ENCODE results near the gene FBXO8. TPM values are rescaled to one million over a fixed set of nuclear protein-coding genes. Genes with fewer than 3 reads are reported as not detected.

The FBXO8 gene
- total RNA-seq, 2 experiments from 2014 or later: 17.9 to 19.4 TPM

DNA sequence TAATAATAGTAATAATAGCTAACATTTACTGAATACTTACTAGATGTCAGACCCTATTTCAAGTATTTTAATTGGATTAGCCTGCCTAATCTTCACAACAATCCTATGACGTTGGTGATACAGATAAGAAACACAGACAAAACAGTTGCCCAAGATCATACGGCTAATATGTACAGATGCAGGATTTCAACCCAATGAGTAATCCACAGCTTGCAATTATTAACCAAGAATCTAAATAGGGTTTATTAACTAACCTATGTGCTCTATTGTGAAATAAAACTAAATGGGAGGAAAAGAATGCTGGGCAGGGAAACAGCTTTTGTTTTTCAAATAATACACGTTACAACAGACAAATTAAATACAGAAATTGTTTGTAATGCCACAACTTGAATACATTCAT is 23.4 kb downstream of the FBXO8 start:
- H3K9me3 ChIP-seq (ENCODE audit: control insufficient read depth in 1 of 2, insufficient read depth in 1 of 2, low read length in 2 of 2): no peaks in the 10 kb centered on the region
- H3K4me1 ChIP-seq (ENCODE audit: insufficient read depth, low read length): no peaks in the 10 kb centered on the region
- intact Hi-C loops (cut with DNase I, micrococcal nuclease): no loop called here
- no peak for DNase-seq
- Mint-ChIP-seq H3K9me3 (no peaks in the 10 kb centered on the region), H3K4me1 (ENCODE audit: low read depth) (peaks cover 22% of the 10 kb centered on the region), H3K36me3 (ENCODE audit: low read depth) (peaks cover 61% of the 10 kb centered on the region), H3K4me3 (no peak overlapping the region), H3K27ac (no peak overlapping the region), H3K27me3 (no peaks in the 10 kb centered on the region)
- no peak overlapping the region for H3K27ac ChIP-seq (ENCODE audit: low read depth in 1 of 2, low read length in 2 of 2)
- ChIA-PET CTCF (no interaction called here), POLR2A (no interaction called here)
- TF ChIP-seq, protein P1, sequence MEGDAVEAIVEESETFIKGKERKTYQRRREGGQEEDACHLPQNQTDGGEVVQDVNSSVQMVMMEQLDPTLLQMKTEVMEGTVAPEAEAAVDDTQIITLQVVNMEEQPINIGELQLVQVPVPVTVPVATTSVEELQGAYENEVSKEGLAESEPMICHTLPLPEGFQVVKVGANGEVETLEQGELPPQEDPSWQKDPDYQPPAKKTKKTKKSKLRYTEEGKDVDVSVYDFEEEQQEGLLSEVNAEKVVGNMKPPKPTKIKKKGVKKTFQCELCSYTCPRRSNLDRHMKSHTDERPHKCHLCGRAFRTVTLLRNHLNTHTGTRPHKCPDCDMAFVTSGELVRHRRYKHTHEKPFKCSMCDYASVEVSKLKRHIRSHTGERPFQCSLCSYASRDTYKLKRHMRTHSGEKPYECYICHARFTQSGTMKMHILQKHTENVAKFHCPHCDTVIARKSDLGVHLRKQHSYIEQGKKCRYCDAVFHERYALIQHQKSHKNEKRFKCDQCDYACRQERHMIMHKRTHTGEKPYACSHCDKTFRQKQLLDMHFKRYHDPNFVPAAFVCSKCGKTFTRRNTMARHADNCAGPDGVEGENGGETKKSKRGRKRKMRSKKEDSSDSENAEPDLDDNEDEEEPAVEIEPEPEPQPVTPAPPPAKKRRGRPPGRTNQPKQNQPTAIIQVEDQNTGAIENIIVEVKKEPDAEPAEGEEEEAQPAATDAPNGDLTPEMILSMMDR (IDR thresholded peaks at IDR 0.05): no peak
- H3K27me3 ChIP-seq (ENCODE audit: control insufficient read depth in 1 of 2, insufficient read depth in 2 of 2, low read length in 2 of 2): no peaks in the 10 kb centered on the region
- ATAC-seq (ENCODE audit: poor library complexity): no peak
- H3K36me3 ChIP-seq (ENCODE audit: insufficient read depth, low read length): peaks cover 38% of the 10 kb centered on the region
- H3K4me3 ChIP-seq (ENCODE audit: low read length): no peak overlapping the region

DNA sequence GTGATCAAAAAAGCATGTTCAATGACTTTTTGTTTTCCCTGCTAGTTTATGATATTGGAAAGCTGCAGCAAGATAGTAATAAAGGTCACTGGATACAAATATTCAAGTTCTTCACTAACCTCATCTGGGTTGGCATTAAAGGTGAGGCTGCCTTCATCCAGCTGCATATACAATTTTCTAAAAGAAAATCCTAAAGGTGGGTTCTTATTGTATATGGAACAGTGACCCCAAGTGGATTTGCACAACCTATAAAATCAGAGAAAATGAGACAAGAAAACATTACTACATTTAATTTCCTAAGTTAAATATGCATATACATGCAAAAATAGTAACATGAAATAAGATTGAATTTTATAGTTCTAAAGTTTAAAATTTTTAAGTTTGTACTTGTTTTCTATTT is 23.9 kb downstream of the FBXO8 start:
- no peak for ATAC-seq (ENCODE audit: poor library complexity)
- Histone ChIP-seq H3K36me3 (ENCODE audit: insufficient read depth, low read length) (peaks cover 38% of the 10 kb centered on the region), H3K4me1 (ENCODE audit: insufficient read depth, low read length) (no peaks in the 10 kb centered on the region), H3K9me3 (ENCODE audit: control insufficient read depth in 1 of 2, insufficient read depth in 1 of 2, low read length in 2 of 2) (no peaks in the 10 kb centered on the region), H3K4me3 (ENCODE audit: low read length) (no peak overlapping the region), H3K27ac (ENCODE audit: low read depth in 1 of 2, low read length in 2 of 2) (no peak overlapping the region), H3K27me3 (ENCODE audit: control insufficient read depth in 1 of 2, insufficient read depth in 2 of 2, low read length in 2 of 2) (no peaks in the 10 kb centered on the region)
- POLR2A ChIA-PET: no interaction called here
- intact Hi-C loops (cut with DNase I, micrococcal nuclease): no loop called here
- no peak for DNase-seq
- Mint-ChIP-seq H3K4me1 (ENCODE audit: low read depth) (peaks cover 23% of the 10 kb centered on the region), H3K36me3 (ENCODE audit: low read depth) (peaks cover 60% of the 10 kb centered on the region), H3K27me3 (no peaks in the 10 kb centered on the region), H3K27ac (no peak overlapping the region), H3K4me3 (no peak overlapping the region), H3K9me3 (no peaks in the 10 kb centered on the region)
- TF ChIP-seq, protein P1 (IDR thresholded peaks at IDR 0.05): no peak
- CTCF ChIA-PET: no interaction called here

GRCh38 chr4:174256277-174256713 is 27.2 kb downstream of the FBXO8 start:
- peaks cover 65% of the 10 kb centered on the region for H3K36me3 Mint-ChIP-seq (ENCODE audit: low read depth)
- H3K9me3 Mint-ChIP-seq: no peaks in the 10 kb centered on the region
- TF ChIP-seq, protein P1 (IDR thresholded peaks at IDR 0.05): no peak
- H3K27ac ChIP-seq (ENCODE audit: low read depth in 1 of 2, low read length in 2 of 2): no peak overlapping the region
- DNase-seq: no peak
- peaks cover 26% of the 10 kb centered on the region for H3K4me1 Mint-ChIP-seq (ENCODE audit: low read depth)
- no peak for ATAC-seq (ENCODE audit: poor library complexity)
- no peak overlapping the region for H3K4me3 ChIP-seq (ENCODE audit: low read length)
- H3K27me3 Mint-ChIP-seq: no peaks in the 10 kb centered on the region
- H3K4me3 Mint-ChIP-seq: no peak overlapping the region
- CTCF ChIA-PET: no interaction called here
- no peaks in the 10 kb centered on the region for H3K27me3 ChIP-seq (ENCODE audit: control insufficient read depth in 1 of 2, insufficient read depth in 2 of 2, low read length in 2 of 2)
- no peaks in the 10 kb centered on the region for H3K9me3 ChIP-seq (ENCODE audit: control insufficient read depth in 1 of 2, insufficient read depth in 1 of 2, low read length in 2 of 2)
- H3K36me3 ChIP-seq (ENCODE audit: insufficient read depth, low read length): peaks cover 31% of the 10 kb centered on the region
- POLR2A ChIA-PET: interaction anchor here (0.5 kb wide), 1 partner anchor 377 kb away, joined by 3 read pairs; no protein-coding TSS in a partner anchor
- intact Hi-C loops (cut with DNase I, micrococcal nuclease): no loop called here
- H3K27ac Mint-ChIP-seq: no peak overlapping the region
- H3K4me1 ChIP-seq (ENCODE audit: insufficient read depth, low read length): no peaks in the 10 kb centered on the region

All from CD4-positive, alpha-beta T cell (primary cell).